H1 (cell line): ENCODE data around the gene KCNMA1. TPM values are rescaled to one million over a fixed set of nuclear protein-coding genes. Genes with fewer than 3 reads are reported as not detected.

ENCODE experiments used
- BACH1 ChIP-seq: IDR thresholded peaks from 2 replicates; pipeline ENCODE4 v1.6.1; 2012; ENCODE audit warnings: low read length, improper control_type of control experiment
- BCL11A ChIP-seq, 2 experiments: IDR thresholded peaks; one replicate each; pipeline ENCODE4 v1.6.1; 2011; ENCODE audit warnings: low read depth in 2 of 2, low read length in 2 of 2, mild to moderate bottlenecking in 2 of 2
- CHD7 ChIP-seq: fragments of 300-600 bp; sonication (generic); IDR thresholded peaks from 2 replicates; pipeline ENCODE4 v1.7.1; 2012; ENCODE audit warnings: low read length, moderate library complexity, mild to moderate bottlenecking, inconsistent platforms; ENCODE audit not compliant: insufficient replicate concordance
- CTBP2 ChIP-seq: IDR thresholded peaks from 2 replicates; pipeline ENCODE4 v1.7.0; 2011; ENCODE audit warnings: borderline replicate concordance, mild to moderate bottlenecking, moderate library complexity, mixed read lengths, low read length; ENCODE audit not compliant: insufficient read depth, insufficient read length
- GABPA ChIP-seq: IDR thresholded peaks from 2 replicates; pipeline ENCODE4 v1.6.1; 2011; ENCODE audit warnings: mild to moderate bottlenecking, low read length, moderate library complexity, borderline replicate concordance; ENCODE audit not compliant: insufficient read depth
- POLR2A ChIP-seq, 2 experiments: IDR thresholded peaks; 1 replicate in 1 of 2; 2 replicates in 1 of 2; pipeline ENCODE4 v1.6.1; 2011; ENCODE audit warnings: low read depth in 2 of 2, low read length in 2 of 2, mild to moderate bottlenecking in 2 of 2; ENCODE audit errors: control extremely low read depth in 1 of 2
- RBBP5 ChIP-seq: IDR thresholded peaks from 2 replicates; pipeline ENCODE4 v1.7.1; 2012; ENCODE audit warnings: low read depth, mild to moderate bottlenecking, inconsistent platforms, low read length, moderate library complexity, borderline replicate concordance
- TAF1 ChIP-seq: IDR thresholded peaks from 2 replicates; pipeline ENCODE4 v1.6.1; 2011; ENCODE audit warnings: mild to moderate bottlenecking, low read depth, low read length
- polyA plus RNA-seq, 7 experiments: library from polyadenylated mRNA; depleted of rRNA in 3 of 7; stranded (reverse) in 5 of 7; unstranded in 2 of 7; fragments of >200 nt in 5 of 7; fragments of 200-250 nt in 2 of 7; gene quantifications; 1 replicate in 5 of 7; 2 replicates in 1 of 7; 4 replicates in 1 of 7; pipeline versions ENCODE4 v1.2.1 to v1.2.3, GENCODE V29; 2011 to 2013; ENCODE audit warnings: missing spikeins in 2 of 7, mixed read lengths in 2 of 7
- total RNA-seq: library from RNA; stranded (reverse); fragmentation: NEBNext Ultra II Directional; extraction: Animal tissue kit (Norgen Biotek cat#: 25700); gene quantifications from 2 replicates; pipeline ENCODE4 v1.2.1, GENCODE V29; 2021

Gene KCNMA1
- total and polyA plus RNA-seq, 2 of the 8 experiments (the other 6 are each of a cell fraction or from before 2014, with no cell fraction given), result 10.2 to 11.1 TPM

GRCh38 chr10:76916536-76916935 is 721.1 kb downstream of the KCNMA1 start (continued):
- no peak for TF ChIP-seq CHD7
- TF ChIP-seq BCL11A (IDR thresholded peaks at IDR 0.05; ENCODE audit: low read depth in 2 of 2, low read length in 2 of 2), result no peak
- TF ChIP-seq GABPA, result no peak
- TF ChIP-seq TAF1, result no peak
- TF ChIP-seq RBBP5, result no peak
- no peak for TF ChIP-seq POLR2A (IDR thresholded peaks at IDR 0.05; ENCODE audit: control extremely low read depth in 1 of 2, low read depth in 2 of 2, low read length in 2 of 2)
- no peak for TF ChIP-seq CTBP2
- TF ChIP-seq BACH1, result no peak
- TF ChIP-seq, all 59 proteins: peak for 0
